NCI-H2171 treated with DMSO at 0.1 percent for 48 hours (cell line): ENCODE measurements around the gene FRMD4A.

Experiments used
- DNase-seq: peaks from one replicate; lab custom pipeline; 2025; lab: John Stamatoyannopoulos, UW

Gene FRMD4A

GRCh38 chr10:13703997-13704536, 626.7 kb downstream of the FRMD4A start:
- DNase-seq: no peak

GRCh38 chr10:13703101-13703818, 627.5 kb downstream of the FRMD4A start:
- DNase-seq: no peak

GRCh38 chr10:13701157-13701919, 629.4 kb downstream of the FRMD4A start:
- no peak for DNase-seq

GRCh38 chr10:13700473-13701144, 630.1 kb downstream of the FRMD4A start:
- DNase-seq: no peak

GRCh38 chr10:13699216-13699615, 631.5 kb downstream of the FRMD4A start:
- no peak for DNase-seq

GRCh38 chr10:13698217-13698616, 632.5 kb downstream of the FRMD4A start:
- DNase-seq: no peak

GRCh38 chr10:13696071-13696470, 634.7 kb downstream of the FRMD4A start:
- DNase-seq: no peak

- no peak for DNase-seq
These were observed 635.1 kb downstream of the FRMD4A start for GRCh38 chr10:13695588-13695987.

- no peak for DNase-seq
These were observed 636.7 kb downstream of the FRMD4A start for GRCh38 chr10:13693783-13694700.

- DNase-seq: no peak
These were observed 640.4 kb downstream of the FRMD4A start for GRCh38 chr10:13690281-13690825.

- no peak for DNase-seq
These were observed 644.4 kb downstream of the FRMD4A start for GRCh38 chr10:13686331-13686752.

- no peak for DNase-seq
These were observed 644.8 kb downstream of the FRMD4A start for GRCh38 chr10:13685885-13686284.

GRCh38 chr10:13684806-13685482, 645.8 kb downstream of the FRMD4A start:
- peak; percentile 22 for DNase-seq

GRCh38 chr10:13684252-13684791, 646.4 kb downstream of the FRMD4A start:
- DNase-seq: no peak

GRCh38 chr10:13683017-13683416, 647.7 kb downstream of the FRMD4A start:
- DNase-seq: no peak

GRCh38 chr10:13681960-13682359, 648.8 kb downstream of the FRMD4A start:
- no peak for DNase-seq

GRCh38 chr10:13681528-13681927, 649.2 kb downstream of the FRMD4A start:
- DNase-seq: no peak

GRCh38 chr10:13681095-13681494, 649.6 kb downstream of the FRMD4A start:
- no peak for DNase-seq

- no peak for DNase-seq
These were observed 652.5 kb downstream of the FRMD4A start for GRCh38 chr10:13678101-13678843.
